Measurements from ENCODE around the gene ECD. TPM values are rescaled to one million over a fixed set of nuclear protein-coding genes. Genes with fewer than 3 reads are reported as not detected.
A peak's percentile ranks its signal among the peaks of the same experiment; 100 is the strongest.

ECD gene
- total and polyA plus RNA-seq, 8 donors = 4.0 to 12.2 (median 9.3) TPM

GRCh38 chr10:73093922-73094850 is 73.6 kb downstream of the ECD start:
- H3K36me3 ChIP-seq = no peaks in the 10 kb centered on the region
- no peaks in the 10 kb centered on the region for H3K9me3 ChIP-seq
- H3K4me3 ChIP-seq = peak overlapping the region in 1 of 4 donors; percentile 62
- intact Hi-C loops (cut with DNase I) = no loop called here
- ATAC-seq (no peak), FAIRE-seq (no peak), DNase-seq (no peak)
- no peaks in the 10 kb centered on the region for H3K27me3 ChIP-seq
- TF ChIP-seq, protein P1, sequence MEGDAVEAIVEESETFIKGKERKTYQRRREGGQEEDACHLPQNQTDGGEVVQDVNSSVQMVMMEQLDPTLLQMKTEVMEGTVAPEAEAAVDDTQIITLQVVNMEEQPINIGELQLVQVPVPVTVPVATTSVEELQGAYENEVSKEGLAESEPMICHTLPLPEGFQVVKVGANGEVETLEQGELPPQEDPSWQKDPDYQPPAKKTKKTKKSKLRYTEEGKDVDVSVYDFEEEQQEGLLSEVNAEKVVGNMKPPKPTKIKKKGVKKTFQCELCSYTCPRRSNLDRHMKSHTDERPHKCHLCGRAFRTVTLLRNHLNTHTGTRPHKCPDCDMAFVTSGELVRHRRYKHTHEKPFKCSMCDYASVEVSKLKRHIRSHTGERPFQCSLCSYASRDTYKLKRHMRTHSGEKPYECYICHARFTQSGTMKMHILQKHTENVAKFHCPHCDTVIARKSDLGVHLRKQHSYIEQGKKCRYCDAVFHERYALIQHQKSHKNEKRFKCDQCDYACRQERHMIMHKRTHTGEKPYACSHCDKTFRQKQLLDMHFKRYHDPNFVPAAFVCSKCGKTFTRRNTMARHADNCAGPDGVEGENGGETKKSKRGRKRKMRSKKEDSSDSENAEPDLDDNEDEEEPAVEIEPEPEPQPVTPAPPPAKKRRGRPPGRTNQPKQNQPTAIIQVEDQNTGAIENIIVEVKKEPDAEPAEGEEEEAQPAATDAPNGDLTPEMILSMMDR (IDR thresholded peaks at IDR 0.05) = no peak
- 41 to 50% methylated on average over 2 of the region's 2 CpGs for WGBS, 2 donors
- H3K27ac ChIP-seq = peak overlapping the region in 2 of 4 donors; percentile 95 to 99
- peaks cover 0 to 24% (median 8%) of the 10 kb centered on the region in 3 donors for H3K4me1 ChIP-seq

- ATAC-seq = no peak
- no peaks in the 10 kb centered on the region for H3K27me3 ChIP-seq
- H3K36me3 ChIP-seq = no peaks in the 10 kb centered on the region
- H3K4me1 ChIP-seq = peaks cover 3 to 33% (median 8%) of the 10 kb centered on the region in 3 donors
- H3K4me3 ChIP-seq = no peak overlapping the region
- no peak for FAIRE-seq
- no peak for DNase-seq
- no peaks in the 10 kb centered on the region for H3K9me3 ChIP-seq
- TF ChIP-seq, protein P1 (IDR thresholded peaks at IDR 0.05) = no peak
- 99 to 100% methylated on average over 3 of the region's 3 CpGs for WGBS, 2 donors
- intact Hi-C loops (cut with DNase I) = no loop called here
- no peak overlapping the region for H3K27ac ChIP-seq
Measured at GRCh38 chr10:73092830-73093229, 75.0 kb downstream of the ECD start.

DNA sequence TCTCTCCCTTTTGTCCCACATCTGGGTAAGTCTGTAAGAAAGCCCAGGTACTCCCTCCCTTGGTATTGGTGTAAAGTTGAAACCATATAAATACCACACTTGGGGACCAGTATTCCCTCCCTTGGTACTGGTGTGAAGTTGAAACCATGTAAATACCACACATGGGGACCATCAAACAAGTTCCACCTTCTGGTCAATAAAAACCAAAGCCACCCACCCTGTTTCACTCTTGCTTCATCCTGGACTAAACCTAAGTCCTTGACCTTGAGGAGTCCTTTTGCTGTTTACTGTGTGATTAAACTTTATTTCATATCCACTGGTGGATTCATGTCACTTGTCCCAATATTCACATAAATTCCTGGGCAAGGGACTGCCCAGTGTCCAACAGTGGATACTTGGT is 79.5 kb downstream of the ECD start:
- ATAC-seq (peak in 3 of 4 donors; percentile 10 to 48 (median 17)), DNase-seq (no peak)
- H3K27ac ChIP-seq = peak overlapping the region in 1 of 4 donors; percentile 60

GRCh38 chr10:73086816-73087215 is 81.0 kb downstream of the ECD start:
- Histone ChIP-seq H3K9me3 (no peaks in the 10 kb centered on the region), H3K27ac (peak overlapping the region in 2 of 4 donors; percentile 45 to 60), H3K4me3 (no peak overlapping the region), H3K27me3 (no peaks in the 10 kb centered on the region), H3K4me1 (peaks cover under 1 to 19% (median 3%) of the 10 kb centered on the region in 3 donors), H3K36me3 (no peaks in the 10 kb centered on the region)
- no peak for DNase-seq
- no peak for FAIRE-seq
- TF ChIP-seq, protein P1 (IDR thresholded peaks at IDR 0.05) = no peak
- peak; percentile 80 to 88 (median 86) for ATAC-seq
- 30 to 42% methylated on average over 4 of the region's 4 CpGs for WGBS, 2 donors
- intact Hi-C loops (cut with DNase I) = no loop called here

More for the DNA sequence above, 79.5 kb downstream of the ECD start:
- intact Hi-C loops (cut with DNase I) = no loop called here
- no peaks in the 10 kb centered on the region for H3K27me3 ChIP-seq
- no peaks in the 10 kb centered on the region for H3K9me3 ChIP-seq
- no peak for FAIRE-seq
- TF ChIP-seq, protein P1 (IDR thresholded peaks at IDR 0.05) = no peak
- H3K4me1 ChIP-seq = peaks cover 3 to 22% (median 3%) of the 10 kb centered on the region in 3 donors
- H3K4me3 ChIP-seq = no peak overlapping the region
- no peaks in the 10 kb centered on the region for H3K36me3 ChIP-seq

DNA sequence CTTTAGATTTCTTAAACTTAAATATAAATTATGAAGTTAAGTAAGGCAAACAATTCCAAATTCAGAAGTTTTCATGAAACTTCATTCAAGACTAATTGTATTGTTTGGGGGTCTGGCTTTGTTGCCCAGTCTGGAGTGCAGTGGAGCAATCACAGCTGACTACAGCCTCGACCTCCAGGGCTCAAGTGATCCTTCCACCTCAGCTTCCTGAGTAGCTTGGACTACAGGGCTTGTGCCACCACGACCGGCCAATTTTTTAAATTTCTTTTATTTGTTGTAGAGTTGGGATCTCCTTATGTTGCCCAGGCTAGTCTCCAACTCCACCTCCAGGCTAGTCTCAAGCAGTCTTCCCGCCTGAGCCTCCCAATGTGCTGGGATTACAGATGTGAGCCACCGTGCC is 83.6 kb downstream of the ECD start:
- intact Hi-C loops (cut with DNase I) = no loop called here
- Histone ChIP-seq H3K36me3 (no peaks in the 10 kb centered on the region), H3K27me3 (no peaks in the 10 kb centered on the region), H3K27ac (no peak overlapping the region), H3K4me1 (peaks cover 0 to 9% (median 3%) of the 10 kb centered on the region in 3 donors), H3K9me3 (no peaks in the 10 kb centered on the region), H3K4me3 (no peak overlapping the region)
- TF ChIP-seq, protein P1 (IDR thresholded peaks at IDR 0.05) = no peak
- DNase-seq = no peak
- ATAC-seq = no peak
- FAIRE-seq = no peak
- 93 to 94% methylated on average over 5 of the region's 5 CpGs for WGBS, 2 donors

All from pancreas (tissue), 10 donors.